Large intestine (tissue), 3 donors: ENCODE results near the gene FSTL1. TPM values are rescaled to one million over a fixed set of nuclear protein-coding genes. Genes with fewer than 3 reads are reported as not detected.

Source experiments
- DNase-seq, 2 donors: peaks; one replicate each; pipeline versions ENCODE4 v3.0.0 to v3.0.0-alpha.2; 2013
- H3K27ac ChIP-seq: one replicate; pipeline ENCODE4 v1.5.1; 2013; ENCODE audit warnings: low read length
- H3K27me3 ChIP-seq: 2 replicates; pipeline ENCODE4 v1.6.1; 2013; ENCODE audit warnings: low read length; ENCODE audit not compliant: control insufficient read depth, insufficient read depth
- H3K36me3 ChIP-seq: 2 replicates; pipeline ENCODE4 v1.6.1; 2013; ENCODE audit warnings: low read length; ENCODE audit not compliant: control insufficient read depth, insufficient read depth
- H3K4me1 ChIP-seq: one replicate; pipeline ENCODE4 v1.6.1; 2013; ENCODE audit warnings: low read length; ENCODE audit not compliant: control insufficient read depth, insufficient read depth
- H3K4me3 ChIP-seq: one replicate; pipeline ENCODE4 v1.5.1; 2013; ENCODE audit warnings: low read length
- H3K9me3 ChIP-seq: one replicate; pipeline ENCODE4 v1.6.1; 2013; ENCODE audit warnings: mild to moderate bottlenecking, low read depth, low read length, moderate library complexity; ENCODE audit not compliant: control insufficient read depth
- WGBS: methylation state at CpG from one replicate; pipeline ENCODE4 v1.1.5; 2013; ENCODE audit warnings: low lambda C conversion rate; ENCODE audit not compliant: insufficient coverage; 5-methylcytosine and 5-hydroxymethylcytosine counted together
- polyA plus RNA-seq: library from polyadenylated mRNA; unstranded; fragments of 120-200 nt; gene quantifications from one replicate; pipeline ENCODE4 v1.2.1, GENCODE V29; 2013

FSTL1 gene
- polyA plus RNA-seq, 1 donor: 190 TPM

GRCh38 chr3:120452816-120453215 lies 2.0 kb upstream of the FSTL1 start:
- no peak overlapping the region for H3K27ac ChIP-seq
- H3K4me3 ChIP-seq: no peak overlapping the region
- no peaks in the 10 kb centered on the region for H3K36me3 ChIP-seq
- whole genome bisulfite sequencing: 72% methylated on average over 3 of the region's 4 CpGs
- H3K9me3 ChIP-seq: no peaks in the 10 kb centered on the region
- peaks cover 47% of the 10 kb centered on the region for H3K27me3 ChIP-seq
- peaks cover 3% of the 10 kb centered on the region for H3K4me1 ChIP-seq
- DNase-seq: no peak

GRCh38 chr3:120451806-120452205 lies 1.0 kb upstream of the FSTL1 start:
- H3K4me3 ChIP-seq: peak overlapping the region; percentile 61
- 95% methylated on average over 4 of the region's 6 CpGs for WGBS

GRCh38 chr3:120451272-120451761 lies 525 bp upstream of the FSTL1 start:
- Histone ChIP-seq H3K4me3 (peak overlapping the region; percentile 61), H3K36me3 (no peaks in the 10 kb centered on the region), H3K9me3 (no peaks in the 10 kb centered on the region), H3K27me3 (peaks cover 53% of the 10 kb centered on the region), H3K27ac (peak overlapping the region; percentile 38), H3K4me1 (peaks cover 3% of the 10 kb centered on the region)
- no CpG with 5 or more reads among the region's 35 CpGs for WGBS
- DNase-seq: peak in 1 of 2 donors; percentile 27

More at GRCh38 chr3:120451806-120452205, 1.0 kb upstream of the FSTL1 start:
- Histone ChIP-seq H3K27ac (peak overlapping the region; percentile 4), H3K9me3 (no peaks in the 10 kb centered on the region), H3K4me1 (peaks cover 3% of the 10 kb centered on the region), H3K36me3 (no peaks in the 10 kb centered on the region), H3K27me3 (peaks cover 52% of the 10 kb centered on the region)
- DNase-seq: no peak

GRCh38 chr3:120449701-120450599 lies 842 bp downstream of the FSTL1 start:
- peaks cover 3% of the 10 kb centered on the region for H3K4me1 ChIP-seq
- 0% methylated on average over 2 of the region's 32 CpGs for WGBS

GRCh38 chr3:120449251-120449650 lies 1.5 kb downstream of the FSTL1 start:
- WGBS: 60% methylated on average over 1 of the region's 6 CpGs
- Histone ChIP-seq H3K4me3 (peak overlapping the region; percentile 61), H3K27me3 (peaks cover 53% of the 10 kb centered on the region), H3K36me3 (no peaks in the 10 kb centered on the region), H3K27ac (peak overlapping the region; percentile 68), H3K9me3 (no peaks in the 10 kb centered on the region), H3K4me1 (peaks cover 3% of the 10 kb centered on the region)
- no peak for DNase-seq

More at GRCh38 chr3:120449701-120450599, 842 bp downstream of the FSTL1 start:
- peak in 1 of 2 donors; percentile 37 for DNase-seq
- no peaks in the 10 kb centered on the region for H3K36me3 ChIP-seq
- peaks cover 53% of the 10 kb centered on the region for H3K27me3 ChIP-seq
- H3K4me3 ChIP-seq: peak overlapping the region; percentile 61
- peak overlapping the region; percentile 68 for H3K27ac ChIP-seq
- H3K9me3 ChIP-seq: no peaks in the 10 kb centered on the region

- Histone ChIP-seq H3K27ac (peak overlapping the region; percentile 68), H3K27me3 (peaks cover 53% of the 10 kb centered on the region), H3K9me3 (no peaks in the 10 kb centered on the region), H3K36me3 (no peaks in the 10 kb centered on the region), H3K4me3 (peak overlapping the region; percentile 61), H3K4me1 (peaks cover 3% of the 10 kb centered on the region)
- no peak for DNase-seq
- WGBS: no CpG with 5 or more reads among the region's 2 CpGs
These were observed 2.0 kb downstream of the FSTL1 start for GRCh38 chr3:120448756-120449155.

GRCh38 chr3:120446891-120447668 lies 3.7 kb downstream of the FSTL1 start:
- no peaks in the 10 kb centered on the region for H3K9me3 ChIP-seq
- H3K27me3 ChIP-seq: peaks cover 44% of the 10 kb centered on the region
- H3K4me3 ChIP-seq: no peak overlapping the region
- no peak overlapping the region for H3K27ac ChIP-seq
- H3K4me1 ChIP-seq: peaks cover 3% of the 10 kb centered on the region
- no peaks in the 10 kb centered on the region for H3K36me3 ChIP-seq
- no CpG with 5 or more reads among the region's 1 CpG for WGBS
- no peak for DNase-seq

- Histone ChIP-seq H3K9me3 (no peaks in the 10 kb centered on the region), H3K27me3 (peaks cover 30% of the 10 kb centered on the region), H3K27ac (no peak overlapping the region), H3K4me1 (peaks cover 3% of the 10 kb centered on the region), H3K36me3 (no peaks in the 10 kb centered on the region), H3K4me3 (no peak overlapping the region)
- DNase-seq: no peak
- no CpG with 5 or more reads among the region's 5 CpGs for WGBS
These were observed 5.1 kb downstream of the FSTL1 start for GRCh38 chr3:120445654-120446053.

GRCh38 chr3:120443626-120444123 lies 7.1 kb downstream of the FSTL1 start:
- H3K4me3 ChIP-seq: no peak overlapping the region
- no peaks in the 10 kb centered on the region for H3K9me3 ChIP-seq
- H3K27me3 ChIP-seq: peaks cover 11% of the 10 kb centered on the region
- no peak overlapping the region for H3K27ac ChIP-seq
- no peaks in the 10 kb centered on the region for H3K36me3 ChIP-seq
- 40% methylated on average over 1 of the region's 1 CpG for WGBS
- peaks cover 8% of the 10 kb centered on the region for H3K4me1 ChIP-seq
- DNase-seq: no peak

GRCh38 chr3:120442975-120443517 lies 7.7 kb downstream of the FSTL1 start:
- DNase-seq: no peak
- H3K9me3 ChIP-seq: no peaks in the 10 kb centered on the region
- no peak overlapping the region for H3K27ac ChIP-seq
- peaks cover 10% of the 10 kb centered on the region for H3K4me1 ChIP-seq
- no peaks in the 10 kb centered on the region for H3K36me3 ChIP-seq
- no peak overlapping the region for H3K4me3 ChIP-seq
- WGBS: no CpG with 5 or more reads among the region's 2 CpGs
- H3K27me3 ChIP-seq: peaks cover 7% of the 10 kb centered on the region
